ENCODE data around the gene CHTOP. TPM values are rescaled to one million over a fixed set of nuclear protein-coding genes. Genes with fewer than 3 reads are reported as not detected.

The CHTOP gene
- total RNA-seq, 4 donors from 2014 or later = 35.2 to 86.1 (median 65.2) TPM

DNA sequence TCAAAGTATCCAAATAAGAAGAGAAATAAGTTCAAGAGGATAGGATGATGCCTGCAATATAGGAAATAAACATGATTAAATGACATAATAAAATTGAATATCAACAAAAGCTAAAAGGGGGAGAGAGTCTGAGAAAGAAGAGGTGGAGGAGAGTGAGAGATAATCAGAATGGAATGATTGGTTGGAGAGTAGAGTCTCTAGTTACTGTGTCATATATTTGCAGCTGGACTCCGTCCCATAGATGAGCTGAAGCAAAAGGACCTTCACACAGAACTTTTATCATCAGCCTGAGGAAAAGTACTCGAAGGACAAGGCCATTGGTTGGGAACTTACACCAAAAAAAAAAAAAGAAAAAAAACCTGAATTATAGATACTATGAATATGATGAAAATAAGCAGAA, 45.4 kb upstream of the CHTOP start:
- WGBS, 2 donors (ENCODE audit: low coverage in 1 of 2) = 74 to 80% methylated on average over 2 of the region's 2 CpGs
- Histone ChIP-seq H3K27me3 (no peaks in the 10 kb centered on the region), H3K4me1 (no peaks in the 10 kb centered on the region), H3K4me3 (no peak overlapping the region), H3K36me3 (no peaks in the 10 kb centered on the region), H3K27ac (no peak overlapping the region), H3K9me3 (no peaks in the 10 kb centered on the region)
- intact Hi-C loops (cut with DNase I; ENCODE audit: low total_unique reads) = no loop called here
- in situ Hi-C loops (cut with MboI; ENCODE audit: low pct_ligation_motif_present in 1 of 4, low pct_unique_long_range_greater_than_20kb in 1 of 4, low sequenced_read_pairs in 3 of 4) = loop anchor here in 1 of 4 donors (25.0 kb wide), 1 partner anchor 226 kb away; the partner anchor contains the start of gene S100A9
- DNase-seq = no peak
- TF ChIP-seq POLR2A (IDR thresholded peaks at IDR 0.05) (no peak), EP300 (IDR thresholded peaks at IDR 0.05; ENCODE audit: low read depth) (no peak), POLR2AphosphoS5 (IDR thresholded peaks at IDR 0.05) (no peak)
- TF ChIP-seq, protein P1, sequence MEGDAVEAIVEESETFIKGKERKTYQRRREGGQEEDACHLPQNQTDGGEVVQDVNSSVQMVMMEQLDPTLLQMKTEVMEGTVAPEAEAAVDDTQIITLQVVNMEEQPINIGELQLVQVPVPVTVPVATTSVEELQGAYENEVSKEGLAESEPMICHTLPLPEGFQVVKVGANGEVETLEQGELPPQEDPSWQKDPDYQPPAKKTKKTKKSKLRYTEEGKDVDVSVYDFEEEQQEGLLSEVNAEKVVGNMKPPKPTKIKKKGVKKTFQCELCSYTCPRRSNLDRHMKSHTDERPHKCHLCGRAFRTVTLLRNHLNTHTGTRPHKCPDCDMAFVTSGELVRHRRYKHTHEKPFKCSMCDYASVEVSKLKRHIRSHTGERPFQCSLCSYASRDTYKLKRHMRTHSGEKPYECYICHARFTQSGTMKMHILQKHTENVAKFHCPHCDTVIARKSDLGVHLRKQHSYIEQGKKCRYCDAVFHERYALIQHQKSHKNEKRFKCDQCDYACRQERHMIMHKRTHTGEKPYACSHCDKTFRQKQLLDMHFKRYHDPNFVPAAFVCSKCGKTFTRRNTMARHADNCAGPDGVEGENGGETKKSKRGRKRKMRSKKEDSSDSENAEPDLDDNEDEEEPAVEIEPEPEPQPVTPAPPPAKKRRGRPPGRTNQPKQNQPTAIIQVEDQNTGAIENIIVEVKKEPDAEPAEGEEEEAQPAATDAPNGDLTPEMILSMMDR (IDR thresholded peaks at IDR 0.05) = no peak

- 59 to 60% methylated on average over 4 of the region's 4 CpGs for WGBS, 2 donors (ENCODE audit: low coverage in 1 of 2)
- no peak overlapping the region for H3K27ac ChIP-seq
- DNase-seq = no peak
- no peaks in the 10 kb centered on the region for H3K27me3 ChIP-seq
- no peaks in the 10 kb centered on the region for H3K9me3 ChIP-seq
- H3K4me1 ChIP-seq = no peaks in the 10 kb centered on the region
- no peak overlapping the region for H3K4me3 ChIP-seq
- no peaks in the 10 kb centered on the region for H3K36me3 ChIP-seq
- intact Hi-C loops (cut with DNase I; ENCODE audit: low total_unique reads) = no loop called here
- TF ChIP-seq, protein P1 (IDR thresholded peaks at IDR 0.05) = no peak
- TF ChIP-seq POLR2AphosphoS5 (IDR thresholded peaks at IDR 0.05) (no peak), EP300 (IDR thresholded peaks at IDR 0.05; ENCODE audit: low read depth) (no peak), POLR2A (IDR thresholded peaks at IDR 0.05) (no peak)
- in situ Hi-C loops (cut with MboI; ENCODE audit: low pct_ligation_motif_present in 1 of 4, low pct_unique_long_range_greater_than_20kb in 1 of 4, low sequenced_read_pairs in 3 of 4) = loop anchor here in 1 of 4 donors (25.0 kb wide), 1 partner anchor 230 kb away; the partner anchor contains the start of gene S100A9
These were observed 41.1 kb upstream of the CHTOP start for GRCh38 chr1:153592748-153593147.

- TF ChIP-seq POLR2A (IDR thresholded peaks at IDR 0.05) (no peak), POLR2AphosphoS5 (IDR thresholded peaks at IDR 0.05) (peak in 1 of 3 donors; percentile 27)
- Histone ChIP-seq H3K4me3 (no peak overlapping the region), H3K27ac (no peak overlapping the region), H3K36me3 (no peaks in the 10 kb centered on the region), H3K9me3 (no peaks in the 10 kb centered on the region), H3K4me1 (peaks cover 0 to 3% (median 0%) of the 10 kb centered on the region in 4 donors), H3K27me3 (no peaks in the 10 kb centered on the region)
- in situ Hi-C loops (cut with MboI; ENCODE audit: low pct_ligation_motif_present in 1 of 4, low pct_unique_long_range_greater_than_20kb in 1 of 4, low sequenced_read_pairs in 3 of 4) = loop anchor here in 1 of 4 donors (25.0 kb wide), 1 partner anchor 235 kb away; the partner anchor contains the start of gene S100A9
- DNase-seq = peak; percentile 22
- intact Hi-C loops (cut with DNase I; ENCODE audit: low total_unique reads) = no loop called here
- 69% methylated on average over 6 of the region's 6 CpGs; no CpG with 5 or more reads in 1 of the 2 donors for WGBS, 2 donors (ENCODE audit: low coverage in 1 of 2)
These were observed 36.7 kb upstream of the CHTOP start for GRCh38 chr1:153597206-153597605.

DNA sequence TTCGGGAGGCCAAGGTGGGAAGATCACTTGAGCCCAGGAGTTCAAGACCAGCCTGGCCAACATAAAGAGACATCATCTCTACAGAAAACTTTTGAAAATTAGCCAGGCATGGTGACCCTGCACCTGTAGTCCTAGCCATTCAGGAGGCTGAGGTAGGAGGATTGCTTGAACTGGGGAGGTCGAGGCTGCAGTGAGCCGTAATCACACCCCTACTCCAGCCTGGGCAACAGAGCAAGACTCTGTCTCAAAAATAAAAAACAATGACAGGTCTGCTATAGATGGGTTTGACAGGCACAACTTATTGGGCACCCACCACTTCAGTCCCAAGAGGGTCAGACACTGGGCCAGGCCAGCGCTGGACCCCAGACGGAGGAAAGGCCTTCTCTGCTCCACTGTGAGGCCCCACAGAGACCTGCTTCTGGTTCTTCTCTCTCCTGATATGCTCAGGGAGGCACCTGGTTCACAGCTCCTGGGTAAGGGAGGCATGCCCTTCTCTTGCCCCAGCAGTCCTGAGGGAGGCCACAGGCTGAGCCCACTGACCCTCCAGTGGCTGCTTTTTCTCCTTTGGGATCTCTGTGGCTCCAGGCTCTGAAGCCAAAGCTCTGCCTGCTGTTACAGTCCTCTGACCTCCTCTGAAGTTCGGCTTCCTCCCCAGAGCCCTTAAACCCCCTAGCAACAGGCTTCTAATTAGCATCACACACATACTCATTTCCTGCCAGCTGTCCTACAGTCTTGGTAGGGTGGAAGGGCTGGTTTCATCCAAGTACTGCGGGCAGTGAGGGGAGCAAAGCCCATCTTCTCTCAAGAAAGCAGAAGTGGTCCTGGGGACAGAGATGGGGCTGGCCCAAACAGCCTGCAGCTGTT, 35.3 kb upstream of the CHTOP start:
- intact Hi-C loops (cut with DNase I; ENCODE audit: low total_unique reads) (no loop called here), in situ Hi-C loops (cut with MboI; ENCODE audit: low pct_ligation_motif_present in 1 of 4, low pct_unique_long_range_greater_than_20kb in 1 of 4, low sequenced_read_pairs in 3 of 4) (loop anchor here in 1 of 4 donors (25.0 kb wide), 1 partner anchor 236 kb away; the partner anchor contains the start of gene S100A9)
- Histone ChIP-seq H3K4me1 (peaks cover 0 to 3% (median 0%) of the 10 kb centered on the region in 4 donors), H3K4me3 (no peak overlapping the region), H3K36me3 (no peaks in the 10 kb centered on the region), H3K27me3 (no peaks in the 10 kb centered on the region), H3K27ac (peak overlapping the region in 1 of 4 donors; percentile 14), H3K9me3 (no peaks in the 10 kb centered on the region)
- WGBS, 2 donors (ENCODE audit: low coverage in 1 of 2) = 71% methylated on average over 7 of the region's 7 CpGs; no CpG with 5 or more reads in 1 of the 2 donors
- peak; percentile 19 for TF ChIP-seq POLR2A (IDR thresholded peaks at IDR 0.05)
- TF ChIP-seq, protein P1 (IDR thresholded peaks at IDR 0.05) = no peak
- DNase-seq = peak; percentile 23
